Measurements from ENCODE around the gene UNC13A. TPM values are rescaled to one million over a fixed set of nuclear protein-coding genes. Genes with fewer than 3 reads are reported as not detected.

UNC13A gene
- total and polyA plus RNA-seq, 2 of the 13 experiments (the other 11 are each of a cell fraction or from before 2014, with no cell fraction given) = 0.11 to 0.45 TPM

- TF ChIP-seq TFDP1 (CRISPR knock-in tag; IDR thresholded peaks at IDR 0.05; ENCODE audit: borderline replicate concordance) (no peak), NFYC (CRISPR knock-in tag; IDR thresholded peaks at IDR 0.05) (peak; percentile 59), ARHGAP35 (CRISPR knock-in tag; IDR thresholded peaks at IDR 0.05; ENCODE audit: borderline replicate concordance) (no peak), ZNF20 (CRISPR knock-in tag; IDR thresholded peaks at IDR 0.05) (no peak), MLXIP (CRISPR knock-in tag; IDR thresholded peaks at IDR 0.05; ENCODE audit: borderline replicate concordance) (no peak), ZNF558 (CRISPR knock-in tag; IDR thresholded peaks at IDR 0.05; ENCODE audit: borderline replicate concordance) (no peak), CENPBD1 (CRISPR knock-in tag; IDR thresholded peaks at IDR 0.05; ENCODE audit: borderline replicate concordance, low read depth) (no peak), ISL2 (CRISPR knock-in tag; IDR thresholded peaks at IDR 0.05) (no peak), ZNF746 (CRISPR knock-in tag; IDR thresholded peaks at IDR 0.05) (no peak), MYPOP (CRISPR knock-in tag; IDR thresholded peaks at IDR 0.05) (no peak), NCOR1 (IDR thresholded peaks at IDR 0.05; ENCODE audit: borderline replicate concordance, low read length) (peak; percentile 21; the same call in 1 of the 2 replicates), ZNF598 (CRISPR knock-in tag; IDR thresholded peaks at IDR 0.05; ENCODE audit: borderline replicate concordance) (no peak), ZNF335 (CRISPR knock-in tag; IDR thresholded peaks at IDR 0.05) (no peak), GFI1 (CRISPR knock-in tag; IDR thresholded peaks at IDR 0.05; ENCODE audit: borderline replicate concordance) (no peak), SP4 (CRISPR knock-in tag; IDR thresholded peaks at IDR 0.05) (peak; percentile 17; the same call in 1 of the 2 replicates), ZNF747 (CRISPR knock-in tag; IDR thresholded peaks at IDR 0.05; ENCODE audit: borderline replicate concordance) (no peak), ZNF281 (CRISPR knock-in tag; IDR thresholded peaks at IDR 0.05; ENCODE audit: borderline replicate concordance) (peak; percentile 42; the same call in 1 of the 2 replicates), ZNF512 (CRISPR knock-in tag; IDR thresholded peaks at IDR 0.05) (no peak)
Observed at GRCh38 chr19:17616961-17617806, 71.0 kb downstream of the UNC13A start (continued).

Measured in HepG2 (cell line).